Stomach (tissue), 9 donors: ENCODE data around the gene TGFBR2. TPM values are rescaled to one million over a fixed set of nuclear protein-coding genes. Genes with fewer than 3 reads are reported as not detected.

ENCODE experiments used
- DNase-seq, 2 donors: peaks; one replicate each; pipeline versions ENCODE4 v3.0.0 to v3.0.0-alpha.2; 2013 to 2019
- H3K27ac ChIP-seq, 5 donors: fragments of 200-600 bp in 4 of 5; sonication (generic) in 4 of 5; one replicate each; pipeline ENCODE4 v1.5.1; 2013 to 2019; ENCODE audit warnings: mild to moderate bottlenecking in 1 of 5, moderate library complexity in 1 of 5
- H3K27me3 ChIP-seq, 3 donors: fragments of 200-600 bp; sonication (generic); one replicate each; pipeline ENCODE4 v1.5.1; 2017 to 2019; ENCODE audit warnings: mixed run types in 1 of 3
- H3K36me3 ChIP-seq, 4 donors: fragments of 200-600 bp; sonication (generic); 1 replicate in 3 of 4; 2 replicates in 1 of 4; pipeline ENCODE4 v1.5.1; 2016 to 2019
- H3K4me1 ChIP-seq, 4 donors: fragments of 200-600 bp; sonication (generic); one replicate each; pipeline ENCODE4 v1.5.1; 2016 to 2019
- H3K4me3 ChIP-seq, 4 donors: fragments of 200-600 bp; sonication (generic) in 3 of 4; one replicate each; pipeline ENCODE4 v1.5.1; 2016 to 2019; ENCODE audit warnings: mild to moderate bottlenecking in 1 of 4
- H3K9me3 ChIP-seq, 4 donors: fragments of 200-600 bp; sonication (generic); one replicate each; pipeline ENCODE4 v1.5.1; 2016 to 2019
- CTCF ChIP-seq, 7 experiments: fragments of 450-650 bp in 4 of 7; fragments of 200-600 bp in 3 of 7; sonication (generic) in 3 of 7; IDR thresholded peaks; one replicate each; pipeline ENCODE4 v1.5.1; 2016 to 2019; ENCODE audit warnings: antibody characterized with exemption in 7 of 7, control low read depth in 2 of 7, mild to moderate bottlenecking in 1 of 7
- EP300 ChIP-seq: sonication (generic); formaldehyde crosslinking; IDR thresholded peaks from one replicate; pipeline ENCODE4 v1.6.1; 2017; ENCODE audit warnings: antibody characterized with exemption
- POLR2A ChIP-seq, 4 donors: fragments of 450-650 bp; IDR thresholded peaks; one replicate each; pipeline ENCODE4 v1.6.1; 2016; ENCODE audit warnings: antibody characterized with exemption in 4 of 4, control low read depth in 2 of 4, mild to moderate bottlenecking in 1 of 4, moderate library complexity in 1 of 4
- POLR2AphosphoS5 ChIP-seq, 3 donors: sonication (generic); formaldehyde crosslinking; IDR thresholded peaks; one replicate each; pipeline ENCODE4 v1.6.1; 2016; ENCODE audit warnings: antibody characterized with exemption in 3 of 3
- WGBS, 5 donors: extraction: QIAGEN DNeasy Blood & Tissue Kit in 3 of 5; methylation state at CpG; one replicate each; pipeline versions ENCODE4 v1.1.5 to v1.1.7; 2013 to 2018; 5-methylcytosine and 5-hydroxymethylcytosine counted together
- intact Hi-C: fragments of 100-400 bp; cut with DNase I; formaldehyde crosslinking; loops from one replicate; pipeline ENCODE4 v1.15.1; 2023; ENCODE audit warnings: low total_unique reads
- polyA plus RNA-seq, 3 donors: library from polyadenylated mRNA; stranded (reverse); fragments of 200-250 nt; gene quantifications; one replicate each; pipeline ENCODE4 v1.2.3, GENCODE V29; 2013
- total RNA-seq, 5 donors: library from RNA; depleted of rRNA; stranded (reverse); fragments of >200 nt; gene quantifications; one replicate each; pipeline versions ENCODE4 v1.1.0 to v1.2.3, GENCODE V29; 2014 to 2016
- donor health status: healthy with polysubstance abuse.
- donor health status: Bipolar disorder and iron deficiency.
- donor health status: healthy.

TGFBR2 gene
- total and polyA plus RNA-seq, 8 donors, result 13.7 to 115 (median 66.3) TPM

- DNase-seq, result no peak
- H3K4me3 ChIP-seq, result no peak overlapping the region
- intact Hi-C loops, result no loop called here
- 59 to 78% (median 75%) methylated on average over 2 of the region's 2 CpGs for WGBS, 5 donors
- H3K27me3 ChIP-seq, result no peaks in the 10 kb centered on the region
- no peak overlapping the region for H3K27ac ChIP-seq
- no peaks in the 10 kb centered on the region for H3K4me1 ChIP-seq
- peaks cover 0 to 7% (median 0%) of the 10 kb centered on the region in 4 donors for H3K36me3 ChIP-seq
- H3K9me3 ChIP-seq, result peaks cover 0 to 8% (median 3%) of the 10 kb centered on the region in 4 donors
- TF ChIP-seq POLR2AphosphoS5 (IDR thresholded peaks at IDR 0.05) (no peak), POLR2A (IDR thresholded peaks at IDR 0.05) (no peak), EP300 (no peak), CTCF (IDR thresholded peaks at IDR 0.05) (no peak)
Measured at GRCh38 chr3:30702828-30703397, 96.5 kb downstream of the TGFBR2 start.

GRCh38 chr3:30704931-30705890 lies 98.8 kb downstream of the TGFBR2 start:
- Histone ChIP-seq H3K27me3 (no peaks in the 10 kb centered on the region), H3K9me3 (peaks cover 0 to 8% (median 3%) of the 10 kb centered on the region in 4 donors), H3K36me3 (no peaks in the 10 kb centered on the region), H3K4me1 (no peaks in the 10 kb centered on the region), H3K4me3 (no peak overlapping the region), H3K27ac (no peak overlapping the region)
- intact Hi-C loops, result no loop called here
- 73 to 83% (median 76%) methylated on average over 9 of the region's 9 CpGs for WGBS, 5 donors
- DNase-seq, result no peak
- TF ChIP-seq CTCF (IDR thresholded peaks at IDR 0.05), result no peak
- no peak for TF ChIP-seq POLR2AphosphoS5 (IDR thresholded peaks at IDR 0.05)
- TF ChIP-seq EP300, result no peak
- TF ChIP-seq POLR2A (IDR thresholded peaks at IDR 0.05), result no peak

GRCh38 chr3:30707825-30708224 lies 101.4 kb downstream of the TGFBR2 start:
- Histone ChIP-seq H3K36me3 (no peaks in the 10 kb centered on the region), H3K4me3 (no peak overlapping the region), H3K9me3 (peaks cover 0 to 8% (median 3%) of the 10 kb centered on the region in 4 donors), H3K27ac (no peak overlapping the region), H3K27me3 (no peaks in the 10 kb centered on the region), H3K4me1 (no peaks in the 10 kb centered on the region)
- intact Hi-C loops, result no loop called here
- no peak for DNase-seq
- TF ChIP-seq CTCF (IDR thresholded peaks at IDR 0.05) (no peak), POLR2A (IDR thresholded peaks at IDR 0.05) (no peak), POLR2AphosphoS5 (IDR thresholded peaks at IDR 0.05) (no peak), EP300 (no peak)
- 91 to 96% (median 96%) methylated on average over 4 of the region's 4 CpGs for WGBS, 5 donors

GRCh38 chr3:30708472-30708871 lies 102.1 kb downstream of the TGFBR2 start:
- Histone ChIP-seq H3K4me1 (no peaks in the 10 kb centered on the region), H3K27me3 (no peaks in the 10 kb centered on the region), H3K4me3 (no peak overlapping the region), H3K36me3 (no peaks in the 10 kb centered on the region), H3K9me3 (peaks cover 0 to 2% (median 0%) of the 10 kb centered on the region in 4 donors), H3K27ac (no peak overlapping the region)
- intact Hi-C loops, result no loop called here
- DNase-seq, result no peak
- TF ChIP-seq POLR2AphosphoS5 (IDR thresholded peaks at IDR 0.05) (no peak), EP300 (no peak), POLR2A (IDR thresholded peaks at IDR 0.05) (no peak), CTCF (IDR thresholded peaks at IDR 0.05) (no peak)
